ENCODE data around the gene PRR9. TPM values are rescaled to one million over a fixed set of nuclear protein-coding genes. Genes with fewer than 3 reads are reported as not detected.

The PRR9 gene
- total RNA-seq, 1 donor from 2014 or later: not detected

- ATAC-seq (ENCODE audit: low read depth) (no peak), DNase-seq (no peak)
- H3K9me3 Mint-ChIP-seq: no peaks in the 10 kb centered on the region
- intact Hi-C loops (cut with micrococcal nuclease): no loop called here
- H3K4me1 Mint-ChIP-seq: no peaks in the 10 kb centered on the region
- H3K4me3 Mint-ChIP-seq: no peak overlapping the region
- H3K27me3 Mint-ChIP-seq: peaks cover 23% of the 10 kb centered on the region
- ChIA-PET POLR2A (no interaction called here), CTCF (interaction anchor here (1.0 to 1.2 kb wide), 2 partner anchors 13 to 20 kb away, joined by 3 read pairs; no protein-coding TSS in a partner anchor)
- no peak overlapping the region for H3K27ac Mint-ChIP-seq
- no peaks in the 10 kb centered on the region for H3K36me3 Mint-ChIP-seq (ENCODE audit: low read depth)
- TF ChIP-seq CTCF (IDR thresholded peaks at IDR 0.05): no peak
Measured at GRCh38 chr1:153246825-153247224, 29.4 kb downstream of the PRR9 start.

GRCh38 chr1:153248176-153248879 lies 30.9 kb downstream of the PRR9 start:
- intact Hi-C loops (cut with micrococcal nuclease): no loop called here
- TF ChIP-seq CTCF (IDR thresholded peaks at IDR 0.05): no peak
- no peak overlapping the region for H3K27ac Mint-ChIP-seq
- ATAC-seq (ENCODE audit: low read depth) (no peak), DNase-seq (no peak)
- H3K4me1 Mint-ChIP-seq: no peaks in the 10 kb centered on the region
- H3K36me3 Mint-ChIP-seq (ENCODE audit: low read depth): no peaks in the 10 kb centered on the region
- POLR2A ChIA-PET: interaction anchor here (1.3 kb wide), 1 partner anchor 14 kb away, joined by 3 read pairs; no protein-coding TSS in a partner anchor
- no peaks in the 10 kb centered on the region for H3K9me3 Mint-ChIP-seq
- peaks cover 26% of the 10 kb centered on the region for H3K27me3 Mint-ChIP-seq
- CTCF ChIA-PET: no interaction called here
- H3K4me3 Mint-ChIP-seq: no peak overlapping the region

- ChIA-PET POLR2A (no interaction called here), CTCF (no interaction called here)
- no peaks in the 10 kb centered on the region for H3K4me1 Mint-ChIP-seq
- intact Hi-C loops (cut with micrococcal nuclease): no loop called here
- no peak overlapping the region for H3K4me3 Mint-ChIP-seq
- DNase-seq (no peak), ATAC-seq (ENCODE audit: low read depth) (no peak)
- no peaks in the 10 kb centered on the region for H3K9me3 Mint-ChIP-seq
- H3K27me3 Mint-ChIP-seq: peaks cover 29% of the 10 kb centered on the region
- TF ChIP-seq CTCF (IDR thresholded peaks at IDR 0.05): no peak
- no peak overlapping the region for H3K27ac Mint-ChIP-seq
- H3K36me3 Mint-ChIP-seq (ENCODE audit: low read depth): no peaks in the 10 kb centered on the region
Measured at GRCh38 chr1:153250166-153250565, 32.8 kb downstream of the PRR9 start.

- no peaks in the 10 kb centered on the region for H3K9me3 Mint-ChIP-seq
- H3K27me3 Mint-ChIP-seq: peaks cover 28% of the 10 kb centered on the region
- CTCF ChIA-PET: no interaction called here
- DNase-seq (no peak), ATAC-seq (ENCODE audit: low read depth) (no peak)
- no peaks in the 10 kb centered on the region for H3K4me1 Mint-ChIP-seq
- TF ChIP-seq CTCF (IDR thresholded peaks at IDR 0.05): no peak
- H3K36me3 Mint-ChIP-seq (ENCODE audit: low read depth): no peaks in the 10 kb centered on the region
- H3K4me3 Mint-ChIP-seq: no peak overlapping the region
- intact Hi-C loops (cut with micrococcal nuclease): no loop called here
- no peak overlapping the region for H3K27ac Mint-ChIP-seq
- POLR2A ChIA-PET: interaction anchor here (0.6 kb wide), 1 partner anchor 421 kb away, joined by 3 read pairs; no protein-coding TSS in a partner anchor
Measured at GRCh38 chr1:153251087-153251486, 33.7 kb downstream of the PRR9 start.

- ATAC-seq (ENCODE audit: low read depth) (no peak), DNase-seq (no peak)
- CTCF ChIA-PET: no interaction called here
- no peak overlapping the region for H3K4me3 Mint-ChIP-seq
- POLR2A ChIA-PET: interaction anchor here (0.6 kb wide), 1 partner anchor 421 kb away, joined by 3 read pairs; no protein-coding TSS in a partner anchor
- H3K4me1 Mint-ChIP-seq: no peaks in the 10 kb centered on the region
- H3K27ac Mint-ChIP-seq: no peak overlapping the region
- H3K9me3 Mint-ChIP-seq: no peaks in the 10 kb centered on the region
- H3K27me3 Mint-ChIP-seq: peaks cover 26% of the 10 kb centered on the region
- intact Hi-C loops (cut with micrococcal nuclease): no loop called here
- no peak for TF ChIP-seq CTCF (IDR thresholded peaks at IDR 0.05)
- H3K36me3 Mint-ChIP-seq (ENCODE audit: low read depth): no peaks in the 10 kb centered on the region
Measured at GRCh38 chr1:153251562-153251961, 34.2 kb downstream of the PRR9 start.

Data from activated B cell treated with CpG ODN at 0.5 μM for 24 hours (primary cell).